ENCODE data around the gene PRPS1. TPM values are rescaled to one million over a fixed set of nuclear protein-coding genes. Genes with fewer than 3 reads are reported as not detected.

The PRPS1 gene
- total and polyA plus RNA-seq, 4 donors, result 13.3 to 32.2 (median 26.1) TPM

- Histone ChIP-seq H3K27ac (ENCODE audit: low read depth in 1 of 2, low read length in 2 of 2) (no peak overlapping the region), H3K9me3 (ENCODE audit: control insufficient read depth in 4 of 4, low read length in 3 of 4) (no peaks in the 10 kb centered on the region), H3K36me3 (ENCODE audit: control insufficient read depth in 4 of 4, insufficient read depth in 3 of 4, low read depth in 1 of 4, low read length in 3 of 4) (no peaks in the 10 kb centered on the region), H3K4me3 (ENCODE audit: low read depth in 1 of 3, low read length in 3 of 3) (no peak overlapping the region), H3K9ac (ENCODE audit: low read depth in 1 of 2, low read length in 2 of 2) (no peak overlapping the region), H3K27me3 (ENCODE audit: control insufficient read depth in 4 of 4, insufficient read depth in 4 of 4, low read length in 3 of 4) (no peaks in the 10 kb centered on the region), H3K4me1 (ENCODE audit: control insufficient read depth in 4 of 4, insufficient read depth in 4 of 4, low read length in 3 of 4) (no peaks in the 10 kb centered on the region)
- no peak for TF ChIP-seq TAF1 (conservative IDR thresholded peaks at IDR 0.05)
- no peak for TF ChIP-seq CTCF (IDR thresholded peaks at IDR 0.05; ENCODE audit: low read depth, low read length, missing input control)
- TF ChIP-seq NR2F2 (IDR thresholded peaks at IDR 0.05), result no peak
- no peak for TF ChIP-seq RXRA (IDR thresholded peaks at IDR 0.05)
- no peak for TF ChIP-seq YY1 (IDR thresholded peaks at IDR 0.05)
- no peak for TF ChIP-seq HNF4A (conservative IDR thresholded peaks at IDR 0.05)
- no peak for TF ChIP-seq SP1 (IDR thresholded peaks at IDR 0.05)
- no peak for TF ChIP-seq ATF3 (IDR thresholded peaks at IDR 0.05)
- TF ChIP-seq RAD21 (IDR thresholded peaks at IDR 0.05), result no peak
- no peak for TF ChIP-seq EGR1 (IDR thresholded peaks at IDR 0.05; ENCODE audit: low read depth in 2 of 2)
- WGBS, result 73% methylated on average over 3 of the region's 3 CpGs
- no peak for DNase-seq (ENCODE audit: low spot score)
Measured at GRCh38 chrX:107662145-107662544, 33.8 kb downstream of the PRPS1 start.

- H3K27ac ChIP-seq (ENCODE audit: low read depth in 1 of 2, low read length in 2 of 2), result no peak overlapping the region
- DNase-seq (ENCODE audit: low spot score), result no peak
- 88% methylated on average over 5 of the region's 5 CpGs for WGBS
- no peaks in the 10 kb centered on the region for H3K36me3 ChIP-seq (ENCODE audit: control insufficient read depth in 4 of 4, insufficient read depth in 3 of 4, low read depth in 1 of 4, low read length in 3 of 4)
- H3K27me3 ChIP-seq (ENCODE audit: control insufficient read depth in 4 of 4, insufficient read depth in 4 of 4, low read length in 3 of 4), result no peaks in the 10 kb centered on the region
- no peak for TF ChIP-seq RXRA (IDR thresholded peaks at IDR 0.05)
- no peak for TF ChIP-seq CTCF (IDR thresholded peaks at IDR 0.05; ENCODE audit: low read depth, low read length, missing input control)
- TF ChIP-seq HNF4G (IDR thresholded peaks at IDR 0.05), result no peak
- no peak for TF ChIP-seq FOXA1 (IDR thresholded peaks at IDR 0.05)
- TF ChIP-seq YY1 (IDR thresholded peaks at IDR 0.05), result no peak
- TF ChIP-seq FOXA2 (IDR thresholded peaks at IDR 0.05), result no peak
- TF ChIP-seq MAX (IDR thresholded peaks at IDR 0.05), result no peak
- no peak overlapping the region for H3K9ac ChIP-seq (ENCODE audit: low read depth in 1 of 2, low read length in 2 of 2)
- no peaks in the 10 kb centered on the region for H3K4me1 ChIP-seq (ENCODE audit: control insufficient read depth in 4 of 4, insufficient read depth in 4 of 4, low read length in 3 of 4)
- H3K4me3 ChIP-seq (ENCODE audit: low read depth in 1 of 3, low read length in 3 of 3), result no peak overlapping the region
- no peaks in the 10 kb centered on the region for H3K9me3 ChIP-seq (ENCODE audit: control insufficient read depth in 4 of 4, low read length in 3 of 4)
Measured at GRCh38 chrX:107662824-107663223, 34.5 kb downstream of the PRPS1 start.

GRCh38 chrX:107666931-107667330 lies 38.6 kb downstream of the PRPS1 start:
- Histone ChIP-seq H3K4me1 (ENCODE audit: control insufficient read depth in 4 of 4, insufficient read depth in 4 of 4, low read length in 3 of 4) (no peaks in the 10 kb centered on the region), H3K27me3 (ENCODE audit: control insufficient read depth in 4 of 4, insufficient read depth in 4 of 4, low read length in 3 of 4) (no peaks in the 10 kb centered on the region), H3K9me3 (ENCODE audit: control insufficient read depth in 4 of 4, low read length in 3 of 4) (no peaks in the 10 kb centered on the region), H3K4me3 (ENCODE audit: low read depth in 1 of 3, low read length in 3 of 3) (no peak overlapping the region), H3K36me3 (ENCODE audit: control insufficient read depth in 4 of 4, insufficient read depth in 3 of 4, low read depth in 1 of 4, low read length in 3 of 4) (no peaks in the 10 kb centered on the region), H3K9ac (ENCODE audit: low read depth in 1 of 2, low read length in 2 of 2) (no peak overlapping the region), H3K27ac (ENCODE audit: low read depth in 1 of 2, low read length in 2 of 2) (no peak overlapping the region)
- DNase-seq (ENCODE audit: low spot score), result no peak
- TF ChIP-seq SP1 (IDR thresholded peaks at IDR 0.05) (no peak), HNF4A (conservative IDR thresholded peaks at IDR 0.05) (no peak), TAF1 (conservative IDR thresholded peaks at IDR 0.05) (no peak), NR2F2 (IDR thresholded peaks at IDR 0.05) (no peak), MAX (IDR thresholded peaks at IDR 0.05) (no peak), ZBTB33 (IDR thresholded peaks at IDR 0.05) (no peak)
- WGBS, result 100% methylated on average over 1 of the region's 1 CpG

Measured in liver (tissue), 9 donors.